WTC11 (cell line): Measurements from ENCODE around the gene PLEKHH2. TPM values are rescaled to one million over a fixed set of nuclear protein-coding genes. Genes with fewer than 3 reads are reported as not detected.
"Not testable (repeated sequence)": the region's sequence is repeated elsewhere in the genome, so short reads cannot be mapped to it uniquely, and the experiment has no call there.

Experiments
- ATAC-seq: fragments of 200-7000 bp; cut with Tn5 transposase; 2 replicates; pipeline ENCODE4 v1.10.0; 2021; ENCODE audit warnings: mild to moderate bottlenecking, moderate library complexity
- CTCF ChIA-PET: fragments of 300-600 bp; sonication (Branson Sonifier 250); formaldehyde crosslinking; loops from one replicate; lab custom pipeline; 2021; ENCODE audit warnings: antibody characterized with exemption; lab: Charles Lee
- POLR2A ChIA-PET: fragments of 350-600 bp; sonication (Branson Sonifier 250); formaldehyde crosslinking; loops from one replicate; lab custom pipeline; 2021; ENCODE audit warnings: antibody characterized with exemption; lab: Charles Lee
- DNase-seq: peaks from one replicate; pipeline ENCODE4 v3.0.0; 2021; ENCODE audit warnings: low spot score
- H3K27ac Mint-ChIP-seq: 2 replicates; pipeline ENCODE4 v1.8.0; 2021; ENCODE audit warnings: mixed read lengths
- H3K27me3 Mint-ChIP-seq: 2 replicates; pipeline ENCODE4 v1.8.0; 2021; ENCODE audit warnings: low read depth, mild to moderate bottlenecking, moderate library complexity, mixed read lengths
- H3K36me3 Mint-ChIP-seq: 2 replicates; pipeline ENCODE4 v1.8.0; 2021; ENCODE audit warnings: mixed read lengths
- H3K4me1 Mint-ChIP-seq: 2 replicates; pipeline ENCODE4 v1.8.0; 2022; ENCODE audit warnings: mixed read lengths
- H3K4me3 Mint-ChIP-seq: 2 replicates; pipeline ENCODE4 v1.8.0; 2021; ENCODE audit warnings: mild to moderate bottlenecking, moderate library complexity, mixed read lengths
- H3K9me3 Mint-ChIP-seq: 2 replicates; pipeline ENCODE4 v1.8.0; 2021; ENCODE audit warnings: mixed read lengths
- ATF1 ChIP-seq: sonication (generic); formaldehyde crosslinking; IDR thresholded peaks from 2 replicates; pipeline ENCODE4 v1.8.1; 2023; ENCODE audit warnings: mild to moderate bottlenecking, moderate library complexity, missing genetic modification reagents
- KAT7 ChIP-seq: sonication (generic); formaldehyde crosslinking; IDR thresholded peaks from 2 replicates; pipeline ENCODE4 v1.8.1; 2023; ENCODE audit warnings: missing genetic modification reagents, mild to moderate bottlenecking, borderline replicate concordance
- NR2C2 ChIP-seq: sonication (generic); formaldehyde crosslinking; IDR thresholded peaks from 2 replicates; pipeline ENCODE4 v1.8.0; 2022; ENCODE audit warnings: mild to moderate bottlenecking, missing genetic modification reagents
- RELA ChIP-seq: sonication (generic); formaldehyde crosslinking; IDR thresholded peaks from 2 replicates; pipeline ENCODE4 v1.8.1; 2022; ENCODE audit warnings: missing genetic modification reagents, mild to moderate bottlenecking, borderline replicate concordance
- TEAD1 ChIP-seq: sonication (generic); formaldehyde crosslinking; IDR thresholded peaks from 2 replicates; pipeline ENCODE4 v1.8.0; 2022; ENCODE audit warnings: mild to moderate bottlenecking, missing genetic modification reagents
- TEAD4 ChIP-seq: sonication (generic); formaldehyde crosslinking; IDR thresholded peaks from 2 replicates; pipeline ENCODE4 v1.8.0; 2022; ENCODE audit warnings: mild to moderate bottlenecking, missing genetic modification reagents
- USF1 ChIP-seq: sonication (generic); formaldehyde crosslinking; IDR thresholded peaks from 2 replicates; pipeline ENCODE4 v1.8.0; 2022; ENCODE audit warnings: mild to moderate bottlenecking, missing genetic modification reagents
- ZMAT4 ChIP-seq: fragments of 250-450 bp; sonication (Bioruptor Pico); IDR thresholded peaks from 2 replicates; pipeline ENCODE4 v1.9.0; 2021; ENCODE audit warnings: mild to moderate bottlenecking
- ZNF121 ChIP-seq: sonication (generic); formaldehyde crosslinking; IDR thresholded peaks from 2 replicates; pipeline ENCODE4 v1.8.0; 2023; ENCODE audit warnings: missing genetic modification reagents
- ZNF263 ChIP-seq: sonication (generic); formaldehyde crosslinking; IDR thresholded peaks from 2 replicates; pipeline ENCODE4 v1.8.1; 2022; ENCODE audit warnings: low read depth, mild to moderate bottlenecking, moderate library complexity, missing genetic modification reagents
- total RNA-seq: library from RNA; stranded (reverse); gene quantifications from 3 replicates; pipeline ENCODE4 v1.2.3, GENCODE V29; 2021
- TF ChIP-seq, protein P1 (sequence below): sonication (generic); formaldehyde crosslinking; IDR thresholded peaks from 2 replicates; pipeline ENCODE4 v1.8.1; 2022; ENCODE audit warnings: low read depth, missing genetic modification reagents, borderline replicate concordance
- TF ChIP-seq, protein P2 (sequence below): sonication (generic); formaldehyde crosslinking; IDR thresholded peaks from 2 replicates; pipeline ENCODE4 v1.8.0; 2023; ENCODE audit warnings: missing genetic modification reagents, mild to moderate bottlenecking, borderline replicate concordance
- TF ChIP-seq, protein P3 (sequence below): fragments of 250-450 bp; sonication (Bioruptor Pico); IDR thresholded peaks from 2 replicates; pipeline ENCODE4 v1.8.0; 2021; ENCODE audit warnings: mild to moderate bottlenecking
- TF ChIP-seq, protein P4 (sequence below): sonication (generic); formaldehyde crosslinking; IDR thresholded peaks from 2 replicates; pipeline ENCODE4 v1.8.1; 2023; ENCODE audit warnings: mild to moderate bottlenecking, missing genetic modification reagents
- TF ChIP-seq, protein P5 (sequence below): sonication (generic); formaldehyde crosslinking; IDR thresholded peaks from 2 replicates; pipeline ENCODE4 v1.8.0; 2022; ENCODE audit warnings: mild to moderate bottlenecking, missing genetic modification reagents

PLEKHH2 gene
- total RNA-seq, 1 experiment from 2014 or later, result 5.8 TPM

DNA sequence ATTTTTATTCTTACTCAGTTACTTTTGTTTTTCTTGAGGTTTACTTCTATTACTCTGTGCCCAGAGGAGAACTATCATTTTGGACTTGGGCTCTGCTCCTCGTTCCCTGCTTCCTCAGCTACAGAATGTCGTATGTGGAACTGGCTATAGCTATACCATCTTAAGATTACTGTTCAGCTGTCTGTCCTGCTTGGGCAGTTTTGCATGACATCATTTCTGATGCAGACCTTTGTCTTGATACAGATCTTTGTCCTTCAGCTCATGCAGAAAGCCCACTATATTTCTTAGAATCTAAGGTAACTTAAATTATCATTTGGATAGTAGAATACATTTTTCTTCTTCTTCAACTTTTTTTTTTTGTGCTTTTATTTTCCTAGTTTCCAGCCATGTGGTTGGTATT, 52.9 kb downstream of the PLEKHH2 start (continued):
- TF ChIP-seq, protein P1, sequence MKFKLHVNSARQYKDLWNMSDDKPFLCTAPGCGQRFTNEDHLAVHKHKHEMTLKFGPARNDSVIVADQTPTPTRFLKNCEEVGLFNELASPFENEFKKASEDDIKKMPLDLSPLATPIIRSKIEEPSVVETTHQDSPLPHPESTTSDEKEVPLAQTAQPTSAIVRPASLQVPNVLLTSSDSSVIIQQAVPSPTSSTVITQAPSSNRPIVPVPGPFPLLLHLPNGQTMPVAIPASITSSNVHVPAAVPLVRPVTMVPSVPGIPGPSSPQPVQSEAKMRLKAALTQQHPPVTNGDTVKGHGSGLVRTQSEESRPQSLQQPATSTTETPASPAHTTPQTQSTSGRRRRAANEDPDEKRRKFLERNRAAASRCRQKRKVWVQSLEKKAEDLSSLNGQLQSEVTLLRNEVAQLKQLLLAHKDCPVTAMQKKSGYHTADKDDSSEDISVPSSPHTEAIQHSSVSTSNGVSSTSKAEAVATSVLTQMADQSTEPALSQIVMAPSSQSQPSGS, result no peak
- no peak for TF ChIP-seq ZNF121

GRCh38 chr2:43692428-43692994, 55.5 kb downstream of the PLEKHH2 start:
- no peak for ATAC-seq
- POLR2A ChIA-PET, result no interaction called here

GRCh38 chr2:43698140-43698539, 61.1 kb downstream of the PLEKHH2 start:
- DNase-seq, H3K27me3 Mint-ChIP-seq: not testable (repeated sequence)

More at GRCh38 chr2:43692428-43692994, 55.5 kb downstream of the PLEKHH2 start:
- TF ChIP-seq USF1 (CRISPR knock-in tag), result no peak
- TF ChIP-seq, protein P2, sequence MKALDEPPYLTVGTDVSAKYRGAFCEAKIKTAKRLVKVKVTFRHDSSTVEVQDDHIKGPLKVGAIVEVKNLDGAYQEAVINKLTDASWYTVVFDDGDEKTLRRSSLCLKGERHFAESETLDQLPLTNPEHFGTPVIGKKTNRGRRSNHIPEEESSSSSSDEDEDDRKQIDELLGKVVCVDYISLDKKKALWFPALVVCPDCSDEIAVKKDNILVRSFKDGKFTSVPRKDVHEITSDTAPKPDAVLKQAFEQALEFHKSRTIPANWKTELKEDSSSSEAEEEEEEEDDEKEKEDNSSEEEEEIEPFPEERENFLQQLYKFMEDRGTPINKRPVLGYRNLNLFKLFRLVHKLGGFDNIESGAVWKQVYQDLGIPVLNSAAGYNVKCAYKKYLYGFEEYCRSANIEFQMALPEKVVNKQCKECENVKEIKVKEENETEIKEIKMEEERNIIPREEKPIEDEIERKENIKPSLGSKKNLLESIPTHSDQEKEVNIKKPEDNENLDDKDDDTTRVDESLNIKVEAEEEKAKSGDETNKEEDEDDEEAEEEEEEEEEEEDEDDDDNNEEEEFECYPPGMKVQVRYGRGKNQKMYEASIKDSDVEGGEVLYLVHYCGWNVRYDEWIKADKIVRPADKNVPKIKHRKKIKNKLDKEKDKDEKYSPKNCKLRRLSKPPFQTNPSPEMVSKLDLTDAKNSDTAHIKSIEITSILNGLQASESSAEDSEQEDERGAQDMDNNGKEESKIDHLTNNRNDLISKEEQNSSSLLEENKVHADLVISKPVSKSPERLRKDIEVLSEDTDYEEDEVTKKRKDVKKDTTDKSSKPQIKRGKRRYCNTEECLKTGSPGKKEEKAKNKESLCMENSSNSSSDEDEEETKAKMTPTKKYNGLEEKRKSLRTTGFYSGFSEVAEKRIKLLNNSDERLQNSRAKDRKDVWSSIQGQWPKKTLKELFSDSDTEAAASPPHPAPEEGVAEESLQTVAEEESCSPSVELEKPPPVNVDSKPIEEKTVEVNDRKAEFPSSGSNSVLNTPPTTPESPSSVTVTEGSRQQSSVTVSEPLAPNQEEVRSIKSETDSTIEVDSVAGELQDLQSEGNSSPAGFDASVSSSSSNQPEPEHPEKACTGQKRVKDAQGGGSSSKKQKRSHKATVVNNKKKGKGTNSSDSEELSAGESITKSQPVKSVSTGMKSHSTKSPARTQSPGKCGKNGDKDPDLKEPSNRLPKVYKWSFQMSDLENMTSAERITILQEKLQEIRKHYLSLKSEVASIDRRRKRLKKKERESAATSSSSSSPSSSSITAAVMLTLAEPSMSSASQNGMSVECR, result no peak
- TF ChIP-seq ZNF263 (CRISPR knock-in tag), result no peak
- TF ChIP-seq, protein P3, sequence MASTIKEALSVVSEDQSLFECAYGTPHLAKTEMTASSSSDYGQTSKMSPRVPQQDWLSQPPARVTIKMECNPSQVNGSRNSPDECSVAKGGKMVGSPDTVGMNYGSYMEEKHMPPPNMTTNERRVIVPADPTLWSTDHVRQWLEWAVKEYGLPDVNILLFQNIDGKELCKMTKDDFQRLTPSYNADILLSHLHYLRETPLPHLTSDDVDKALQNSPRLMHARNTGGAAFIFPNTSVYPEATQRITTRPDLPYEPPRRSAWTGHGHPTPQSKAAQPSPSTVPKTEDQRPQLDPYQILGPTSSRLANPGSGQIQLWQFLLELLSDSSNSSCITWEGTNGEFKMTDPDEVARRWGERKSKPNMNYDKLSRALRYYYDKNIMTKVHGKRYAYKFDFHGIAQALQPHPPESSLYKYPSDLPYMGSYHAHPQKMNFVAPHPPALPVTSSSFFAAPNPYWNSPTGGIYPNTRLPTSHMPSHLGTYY, result no peak
- no peak for TF ChIP-seq TEAD1 (CRISPR knock-in tag)
- TF ChIP-seq, protein P4, sequence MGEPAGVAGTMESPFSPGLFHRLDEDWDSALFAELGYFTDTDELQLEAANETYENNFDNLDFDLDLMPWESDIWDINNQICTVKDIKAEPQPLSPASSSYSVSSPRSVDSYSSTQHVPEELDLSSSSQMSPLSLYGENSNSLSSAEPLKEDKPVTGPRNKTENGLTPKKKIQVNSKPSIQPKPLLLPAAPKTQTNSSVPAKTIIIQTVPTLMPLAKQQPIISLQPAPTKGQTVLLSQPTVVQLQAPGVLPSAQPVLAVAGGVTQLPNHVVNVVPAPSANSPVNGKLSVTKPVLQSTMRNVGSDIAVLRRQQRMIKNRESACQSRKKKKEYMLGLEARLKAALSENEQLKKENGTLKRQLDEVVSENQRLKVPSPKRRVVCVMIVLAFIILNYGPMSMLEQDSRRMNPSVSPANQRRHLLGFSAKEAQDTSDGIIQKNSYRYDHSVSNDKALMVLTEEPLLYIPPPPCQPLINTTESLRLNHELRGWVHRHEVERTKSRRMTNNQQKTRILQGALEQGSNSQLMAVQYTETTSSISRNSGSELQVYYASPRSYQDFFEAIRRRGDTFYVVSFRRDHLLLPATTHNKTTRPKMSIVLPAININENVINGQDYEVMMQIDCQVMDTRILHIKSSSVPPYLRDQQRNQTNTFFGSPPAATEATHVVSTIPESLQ (CRISPR knock-in tag), result no peak
- TF ChIP-seq KAT7 (CRISPR knock-in tag), result no peak
- TF ChIP-seq RELA (CRISPR knock-in tag), result no peak
- no peak for TF ChIP-seq NR2C2 (CRISPR knock-in tag)
- TF ChIP-seq ATF1, result no peak
- TF ChIP-seq, protein P1, result no peak
- no peak for TF ChIP-seq ZMAT4 (CRISPR knock-in tag)
- TF ChIP-seq TEAD4, result no peak
- TF ChIP-seq, protein P5, sequence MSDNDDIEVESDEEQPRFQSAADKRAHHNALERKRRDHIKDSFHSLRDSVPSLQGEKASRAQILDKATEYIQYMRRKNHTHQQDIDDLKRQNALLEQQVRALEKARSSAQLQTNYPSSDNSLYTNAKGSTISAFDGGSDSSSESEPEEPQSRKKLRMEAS (CRISPR knock-in tag), result no peak
- Mint-ChIP-seq H3K27ac (no peak overlapping the region), H3K27me3 (no peaks in the 10 kb centered on the region), H3K4me1 (no peaks in the 10 kb centered on the region), H3K4me3 (no peak overlapping the region), H3K36me3 (no peaks in the 10 kb centered on the region), H3K9me3 (no peaks in the 10 kb centered on the region)
- CTCF ChIA-PET, result no interaction called here
- no peak for DNase-seq

More at GRCh38 chr2:43698140-43698539, 61.1 kb downstream of the PLEKHH2 start:
- ATAC-seq, H3K4me1 Mint-ChIP-seq, POLR2A ChIA-PET, H3K4me3 Mint-ChIP-seq, H3K9me3 Mint-ChIP-seq, H3K36me3 Mint-ChIP-seq: not testable (repeated sequence)
- CTCF ChIA-PET, result interaction anchor here (0.6 kb wide), 1 partner anchor 42 kb away, joined by 3 read pairs; no protein-coding TSS in a partner anchor
- H3K27ac Mint-ChIP-seq, result 0 out of 2 replicates have a peak overlapping the region, but pooled peaks have one; percentile 22
